Pancreas (tissue), 10 donors: ENCODE measurements around the gene PRRT1. TPM values are rescaled to one million over a fixed set of nuclear protein-coding genes. Genes with fewer than 3 reads are reported as not detected.
A peak's percentile ranks its signal among the peaks of the same experiment; 100 is the strongest.

Source experiments
- ATAC-seq, 4 donors: fragments of 200-7000 bp; cut with Tn5 transposase; one replicate each; pipeline versions ENCODE4 v1.8.0 to v1.9.1; 2020; ENCODE audit warnings: mild to moderate bottlenecking in 4 of 4, moderate library complexity in 4 of 4
- DNase-seq, 6 donors: peaks; one replicate each; pipeline ENCODE4 v3.0.0-alpha.2; 2020
- FAIRE-seq: peaks from 2 replicates; lab custom pipeline; 2012; peaks lifted over from hg19 to GRCh38; lab: Jason Lieb, UNC
- H3K27ac ChIP-seq, 4 donors: fragments of 200-600 bp; sonication (generic); 1 replicate in 3 of 4; 2 replicates in 1 of 4; pipeline versions ENCODE4 v1.5.0 to v1.8.0; 2020
- H3K27me3 ChIP-seq, 4 donors: fragments of 200-600 bp; one replicate each; pipeline ENCODE4 v1.8.0; 2021
- H3K36me3 ChIP-seq, 3 donors: fragments of 200-600 bp; sonication (generic) in 1 of 3; one replicate each; pipeline versions ENCODE4 v1.5.0 to v1.8.0; 2020 to 2021
- H3K4me1 ChIP-seq, 3 donors: fragments of 200-600 bp; one replicate each; pipeline ENCODE4 v1.8.0; 2021
- H3K4me3 ChIP-seq, 4 donors: fragments of 200-600 bp; sonication (generic) in 2 of 4; one replicate each; pipeline versions ENCODE4 v1.5.0 to v1.8.0; 2020 to 2021
- H3K9me3 ChIP-seq, 4 donors: fragments of 200-600 bp; one replicate each; pipeline ENCODE4 v1.8.0; 2021
- CTCF ChIP-seq, 4 donors: fragments of 200-600 bp; sonication (generic) in 3 of 4; IDR thresholded peaks; one replicate each; pipeline versions ENCODE4 v1.5.0 to v1.8.0; 2021; ENCODE audit warnings: antibody characterized with exemption in 4 of 4
- WGBS, 2 donors: extraction: QIAGEN DNeasy Blood & Tissue Kit; methylation state at CpG; one replicate each; pipeline ENCODE4 v1.1.7; 2013; 5-methylcytosine and 5-hydroxymethylcytosine counted together
- intact Hi-C, 3 donors: fragments of 100-400 bp; cut with DNase I; formaldehyde crosslinking; loops; one replicate each; pipeline versions ENCODE4 v1.11.1 to v1.14.2; 2022
- polyA plus RNA-seq, 2 donors: library from polyadenylated mRNA; stranded (reverse); fragments of 200-250 nt; gene quantifications; one replicate each; pipeline ENCODE4 v1.2.3, GENCODE V29; 2013
- total RNA-seq, 6 donors: library from RNA; stranded (reverse); fragmentation: NEBNext Ultra II Directional in 4 of 6; extraction: Animal tissue kit (Norgen Biotek cat#: 25700) in 4 of 6; gene quantifications; one replicate each; pipeline versions ENCODE4 v1.2.1 to v1.2.4, GENCODE V29; 2021 to 2023
- donor health status: healthy with polysubstance abuse.
- donor health status: DM: no; HTN: no; CAD: no; lungs with moderate emphysema.
- donor health status: DM: no; HTN: no; CAD: no.
- donor health status: control.
- donor health status: control.
- donor health status: Bipolar disorder and iron deficiency.
- donor health status: DM: yes; HTN: yes; CAD: no.
- donor health status: DM: no; HTN: no; CAD: no.
- donor health status: DM: no; HTN: no; CAD: no.
- donor health status: DM: yes; HTN: yes; CAD: no.

The PRRT1 gene
- total and polyA plus RNA-seq, 8 donors = 0.08 to 5.8 (median 0.47) TPM

DNA sequence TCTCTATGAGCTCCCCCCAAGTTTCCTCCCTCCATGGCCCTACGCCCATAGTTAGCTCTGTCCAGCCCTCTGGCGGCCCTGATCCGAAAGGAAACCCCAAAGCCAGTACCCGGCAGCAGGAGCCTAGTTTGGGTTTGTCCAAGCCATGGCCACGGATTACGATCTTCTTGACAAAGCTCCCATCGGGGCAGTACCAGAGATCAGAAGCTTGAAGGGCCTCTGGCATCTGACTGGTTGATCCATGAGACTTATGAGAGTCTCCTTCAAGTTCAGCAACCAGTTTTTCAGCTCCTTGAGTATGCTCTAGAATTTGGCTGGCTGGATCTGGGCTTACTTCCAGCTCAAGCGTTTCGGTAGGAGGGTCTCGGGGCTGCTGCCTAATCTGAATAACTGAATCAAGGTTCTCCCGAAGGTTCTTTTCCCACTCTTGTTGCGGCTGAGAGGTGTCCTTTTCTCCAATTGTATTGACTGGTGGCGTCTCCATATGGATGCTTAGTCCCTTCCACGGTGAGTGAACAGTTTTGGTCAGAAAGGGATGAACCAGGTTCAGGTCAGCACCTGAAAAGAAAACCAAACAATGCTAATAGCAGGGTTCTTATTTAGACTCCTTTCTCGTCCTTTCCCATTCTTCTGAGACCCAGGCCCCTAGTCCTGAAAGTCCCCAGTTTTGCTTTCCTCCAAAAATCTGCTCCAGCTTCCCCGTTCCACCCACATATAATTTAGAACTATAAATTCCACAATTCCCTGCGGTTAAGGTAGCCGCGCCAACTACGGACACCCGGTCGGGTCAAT is 22.2 kb downstream of the PRRT1 start:
- Histone ChIP-seq H3K4me3 (peak overlapping the region; percentile 18 to 57 (median 56)), H3K27ac (peak overlapping the region; percentile 58 to 90 (median 81)), H3K36me3 (peaks cover 0 to 11% (median 8%) of the 10 kb centered on the region in 3 donors), H3K27me3 (no peaks in the 10 kb centered on the region), H3K4me1 (peaks cover 8 to 18% (median 15%) of the 10 kb centered on the region in 3 donors), H3K9me3 (no peaks in the 10 kb centered on the region)
- FAIRE-seq = no peak
- WGBS, 2 donors = 21 to 26% methylated on average over 22 of the region's 22 CpGs
- peak in 2 of 6 donors; percentile 36 to 45 for DNase-seq
- peak; percentile 60 to 74 (median 70) for ATAC-seq
- intact Hi-C loops = no loop called here
- no peak for TF ChIP-seq CTCF (IDR thresholded peaks at IDR 0.05)

GRCh38 chr6:32128751-32129296 is 22.9 kb downstream of the PRRT1 start:
- Histone ChIP-seq H3K27me3 (no peaks in the 10 kb centered on the region), H3K27ac (peak overlapping the region in 2 of 4 donors; percentile 83 to 90), H3K4me3 (peak overlapping the region in 3 of 4 donors; percentile 18 to 57 (median 54)), H3K9me3 (no peaks in the 10 kb centered on the region), H3K4me1 (peaks cover 8 to 18% (median 15%) of the 10 kb centered on the region in 3 donors), H3K36me3 (peaks cover 0 to 12% (median 11%) of the 10 kb centered on the region in 3 donors)
- ATAC-seq (no peak), FAIRE-seq (no peak), DNase-seq (peak in 3 of 6 donors; percentile 18 to 55 (median 52))
- TF ChIP-seq CTCF (IDR thresholded peaks at IDR 0.05) = no peak
- intact Hi-C loops = no loop called here
- 60 to 77% methylated on average over 13 of the region's 13 CpGs for WGBS, 2 donors

- Histone ChIP-seq H3K27me3 (no peaks in the 10 kb centered on the region), H3K27ac (peak within 1 kb of the TSS; percentile 49 to 90 (median 72)), H3K4me3 (peak within 1 kb of the TSS; percentile 67 to 85 (median 76)), H3K4me1 (peaks cover 8 to 18% (median 15%) of the 10 kb centered on the region in 3 donors), H3K36me3 (peaks cover 0 to 12% (median 11%) of the 10 kb centered on the region in 3 donors), H3K9me3 (no peaks in the 10 kb centered on the region)
- no peak for TF ChIP-seq CTCF (IDR thresholded peaks at IDR 0.05)
- DNase-seq (peak; percentile 93 to 100 (median 98)), ATAC-seq (peak; percentile 84 to 93 (median 88)), FAIRE-seq (peak; percentile 92)
- intact Hi-C loops = no loop called here
- WGBS, 2 donors = 0% methylated on average over 44 of the region's 44 CpGs
Measured at GRCh38 chr6:32127717-32128592, 23.8 kb downstream of the PRRT1 start, which contains the start of gene ATF6B. ATF6B (minus strand) TSS chr6:32128246; CDS start chr6:32128207, 39 bp downstream.

GRCh38 chr6:32127409-32127716 is 24.4 kb downstream of the PRRT1 start:
- intact Hi-C loops = no loop called here
- Histone ChIP-seq H3K4me1 (peaks cover 8 to 18% (median 15%) of the 10 kb centered on the region in 3 donors), H3K27ac (peak overlapping the region in 1 of 4 donors; percentile 73), H3K36me3 (peaks cover 0 to 12% (median 11%) of the 10 kb centered on the region in 3 donors), H3K4me3 (peak overlapping the region; percentile 67 to 85 (median 76)), H3K27me3 (no peaks in the 10 kb centered on the region), H3K9me3 (no peaks in the 10 kb centered on the region)
- FAIRE-seq = no peak
- TF ChIP-seq CTCF (IDR thresholded peaks at IDR 0.05) = no peak
- 2 to 3% methylated on average over 9 of the region's 9 CpGs for WGBS, 2 donors
- no peak for ATAC-seq
- DNase-seq = no peak
